NCI-H1417 treated with DMSO at 0.1 percent for 48 hours (cell line): ENCODE data around the gene BTNL9.
"Not testable (repeated sequence)": the region's sequence is repeated elsewhere in the genome, so short reads cannot be mapped to it uniquely, and the experiment has no call there.

Experiments
- DNase-seq: peaks from one replicate; lab custom pipeline; 2025; lab: John Stamatoyannopoulos, UW

The BTNL9 gene

GRCh38 chr5:181039931-181040630, at the start of gene BTNL9:
TSS of gene BTNL9 (plus strand) at chr5:181040266. CDS start at chr5:181045490, 5,224 bp downstream.
- DNase-seq: no peak

- no peak for DNase-seq
Measured at GRCh38 chr5:180990882-180991242, 49.2 kb upstream of the BTNL9 start.

GRCh38 chr5:181001947-181002346, 38.1 kb upstream of the BTNL9 start:
- no peak for DNase-seq

- no peak for DNase-seq
Measured at GRCh38 chr5:181005791-181006190, 34.3 kb upstream of the BTNL9 start.

- no peak for DNase-seq
Measured at GRCh38 chr5:181008136-181008535, 31.9 kb upstream of the BTNL9 start.

GRCh38 chr5:181010018-181010417, 30.0 kb upstream of the BTNL9 start:
- DNase-seq: not testable (repeated sequence)

GRCh38 chr5:181014654-181015053, 25.4 kb upstream of the BTNL9 start:
- not testable (repeated sequence) for DNase-seq

- DNase-seq: not testable (repeated sequence)
Measured at GRCh38 chr5:181017448-181017847, 22.6 kb upstream of the BTNL9 start.

- no peak for DNase-seq
Measured at GRCh38 chr5:181020688-181021087, 19.4 kb upstream of the BTNL9 start.

GRCh38 chr5:181024245-181025064, 15.6 kb upstream of the BTNL9 start:
- no peak for DNase-seq

- DNase-seq: no peak
Measured at GRCh38 chr5:181027452-181028031, 12.5 kb upstream of the BTNL9 start.

- no peak for DNase-seq
Measured at GRCh38 chr5:181028032-181028819, 11.8 kb upstream of the BTNL9 start.

GRCh38 chr5:181031716-181032115, 8.3 kb upstream of the BTNL9 start:
- DNase-seq: no peak

- no peak for DNase-seq
Measured at GRCh38 chr5:181035991-181036815, 3.9 kb upstream of the BTNL9 start.

GRCh38 chr5:181036816-181037364, 3.2 kb upstream of the BTNL9 start:
- no peak for DNase-seq

- DNase-seq: no peak
Measured at GRCh38 chr5:181037365-181037861, 2.7 kb upstream of the BTNL9 start.

- DNase-seq: no peak
Measured at GRCh38 chr5:181039471-181039870, 595 bp upstream of the BTNL9 start.

- no peak for DNase-seq
Measured at GRCh38 chr5:181040631-181040945, 522 bp downstream of the BTNL9 start.

- DNase-seq: no peak
Measured at GRCh38 chr5:181041043-181041442, 977 bp downstream of the BTNL9 start.

- DNase-seq: no peak
Measured at GRCh38 chr5:181042036-181042713, 2.1 kb downstream of the BTNL9 start.
